ENCODE results near the gene VKORC1. TPM values are rescaled to one million over a fixed set of nuclear protein-coding genes. Genes with fewer than 3 reads are reported as not detected.

The VKORC1 gene
- total RNA-seq, 2 donors from 2014 or later = 30.6 to 31.7 TPM

DNA sequence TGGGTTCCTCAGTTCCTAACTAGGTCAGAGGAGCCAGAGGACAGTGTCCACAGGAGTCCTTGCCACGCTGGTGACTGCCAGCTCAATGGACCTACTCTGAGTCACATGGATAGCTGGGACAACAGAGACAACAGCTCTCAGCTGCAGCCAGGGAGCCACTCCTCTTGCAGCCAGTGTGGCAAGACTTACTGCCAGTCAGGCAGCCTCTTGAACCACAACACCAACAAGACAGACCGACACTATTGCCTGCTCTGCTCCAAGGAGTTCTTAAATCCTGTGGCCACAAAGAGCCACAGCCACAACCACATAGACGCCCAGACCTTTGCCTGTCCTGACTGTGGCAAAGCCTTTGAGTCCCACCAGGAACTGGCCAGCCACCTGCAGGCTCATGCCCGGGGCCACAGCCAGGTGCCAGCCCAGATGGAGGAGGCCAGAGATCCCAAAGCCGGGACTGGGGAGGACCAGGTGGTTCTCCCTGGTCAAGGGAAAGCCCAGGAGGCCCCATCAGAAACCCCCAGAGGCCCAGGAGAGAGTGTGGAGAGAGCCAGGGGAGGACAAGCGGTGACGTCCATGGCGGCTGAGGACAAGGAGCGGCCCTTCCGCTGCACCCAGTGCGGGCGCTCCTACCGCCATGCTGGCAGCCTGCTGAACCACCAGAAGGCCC, 13.7 kb downstream of the VKORC1 start:
- no peaks in the 10 kb centered on the region for H3K27me3 Mint-ChIP-seq
- H3K4me3 Mint-ChIP-seq = no peak overlapping the region
- ATAC-seq = no peak
- H3K36me3 Mint-ChIP-seq (ENCODE audit: low read depth) = no peaks in the 10 kb centered on the region
- no peaks in the 10 kb centered on the region for H3K9me3 ChIP-seq (ENCODE audit: control insufficient read depth, low read length, poor library complexity, severe bottlenecking)
- no peak overlapping the region for H3K27ac Mint-ChIP-seq
- DNase-seq = no peak
- peaks cover 11% of the 10 kb centered on the region for H3K4me1 Mint-ChIP-seq

DNA sequence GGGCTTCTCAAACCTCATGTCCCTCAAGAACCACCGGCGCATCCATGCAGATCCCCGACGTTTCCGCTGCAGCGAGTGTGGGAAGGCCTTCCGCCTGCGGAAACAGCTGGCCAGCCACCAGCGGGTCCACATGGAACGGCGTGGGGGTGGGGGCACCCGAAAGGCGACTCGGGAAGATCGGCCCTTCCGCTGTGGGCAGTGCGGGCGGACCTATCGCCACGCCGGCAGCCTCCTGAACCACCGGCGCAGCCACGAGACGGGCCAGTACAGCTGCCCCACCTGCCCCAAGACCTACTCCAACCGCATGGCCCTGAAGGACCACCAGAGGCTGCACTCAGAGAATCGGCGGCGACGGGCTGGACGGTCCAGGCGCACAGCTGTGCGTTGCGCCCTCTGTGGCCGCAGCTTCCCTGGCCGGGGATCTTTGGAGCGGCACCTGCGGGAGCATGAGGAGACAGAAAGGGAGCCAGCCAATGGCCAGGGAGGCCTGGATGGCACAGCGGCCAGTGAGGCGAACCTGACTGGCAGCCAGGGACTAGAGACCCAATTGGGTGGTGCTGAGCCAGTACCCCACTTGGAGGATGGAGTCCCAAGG, 14.5 kb downstream of the VKORC1 start:
- H3K4me3 Mint-ChIP-seq = no peak overlapping the region
- no peaks in the 10 kb centered on the region for H3K27me3 Mint-ChIP-seq
- ATAC-seq = no peak
- no peak for DNase-seq
- peaks cover 11% of the 10 kb centered on the region for H3K4me1 Mint-ChIP-seq
- H3K9me3 ChIP-seq (ENCODE audit: control insufficient read depth, low read length, poor library complexity, severe bottlenecking) = no peaks in the 10 kb centered on the region
- H3K27ac Mint-ChIP-seq = no peak overlapping the region
- no peaks in the 10 kb centered on the region for H3K36me3 Mint-ChIP-seq (ENCODE audit: low read depth)

DNA sequence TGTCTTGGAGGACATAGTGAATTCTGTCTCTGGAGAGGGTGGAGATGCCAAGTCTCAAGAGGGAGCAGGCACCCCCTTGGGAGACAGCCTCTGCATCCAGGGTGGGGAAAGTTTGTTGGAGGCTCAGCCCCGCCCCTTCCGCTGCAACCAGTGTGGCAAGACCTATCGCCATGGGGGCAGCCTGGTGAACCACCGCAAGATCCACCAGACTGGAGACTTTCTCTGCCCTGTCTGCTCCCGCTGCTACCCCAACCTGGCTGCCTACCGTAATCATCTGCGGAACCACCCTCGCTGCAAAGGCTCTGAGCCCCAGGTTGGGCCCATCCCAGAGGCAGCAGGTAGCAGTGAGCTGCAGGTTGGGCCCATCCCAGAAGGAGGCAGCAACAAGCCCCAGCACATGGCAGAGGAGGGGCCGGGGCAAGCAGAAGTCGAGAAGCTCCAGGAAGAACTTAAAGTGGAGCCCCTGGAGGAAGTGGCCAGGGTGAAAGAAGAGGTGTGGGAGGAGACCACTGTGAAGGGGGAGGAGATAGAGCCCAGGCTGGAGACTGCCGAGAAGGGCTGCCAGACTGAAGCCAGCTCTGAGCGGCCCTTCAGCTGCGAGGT, 15.2 kb downstream of the VKORC1 start:
- ATAC-seq (no peak), DNase-seq (no peak)
- peaks cover 2% of the 10 kb centered on the region for H3K36me3 Mint-ChIP-seq (ENCODE audit: low read depth)
- H3K4me3 Mint-ChIP-seq = peak overlapping the region; percentile 72
- H3K27me3 Mint-ChIP-seq = no peaks in the 10 kb centered on the region
- H3K9me3 ChIP-seq (ENCODE audit: control insufficient read depth, low read length, poor library complexity, severe bottlenecking) = no peaks in the 10 kb centered on the region
- H3K4me1 Mint-ChIP-seq = peaks cover 18% of the 10 kb centered on the region
- no peak overlapping the region for H3K27ac Mint-ChIP-seq

DNA sequence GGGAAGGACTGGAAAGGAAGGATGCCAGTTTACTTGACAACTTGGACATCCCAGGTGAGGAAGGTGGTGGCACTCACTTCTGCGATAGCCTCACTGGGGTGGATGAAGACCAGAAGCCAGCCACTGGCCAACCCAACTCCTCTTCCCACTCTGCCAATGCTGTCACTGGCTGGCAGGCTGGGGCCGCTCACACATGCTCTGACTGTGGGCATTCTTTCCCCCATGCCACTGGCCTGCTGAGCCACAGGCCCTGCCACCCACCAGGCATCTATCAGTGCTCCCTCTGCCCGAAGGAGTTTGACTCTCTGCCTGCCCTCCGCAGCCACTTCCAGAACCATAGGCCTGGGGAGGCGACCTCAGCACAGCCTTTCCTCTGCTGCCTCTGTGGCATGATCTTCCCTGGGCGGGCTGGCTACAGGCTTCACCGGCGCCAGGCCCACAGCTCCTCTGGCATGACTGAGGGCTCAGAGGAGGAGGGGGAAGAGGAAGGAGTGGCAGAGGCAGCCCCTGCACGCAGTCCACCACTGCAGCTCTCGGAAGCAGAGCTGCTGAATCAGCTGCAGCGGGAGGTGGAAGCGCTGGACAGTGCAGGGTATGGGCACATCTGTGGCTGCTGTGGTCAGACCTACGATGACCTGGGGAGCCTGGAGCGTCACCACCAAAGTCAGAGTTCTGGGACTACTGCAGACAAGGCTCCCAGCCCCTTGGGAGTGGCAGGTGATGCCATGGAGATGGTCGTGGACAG, 15.8 kb downstream of the VKORC1 start:
- no peak for ATAC-seq
- no peak overlapping the region for H3K27ac Mint-ChIP-seq
- H3K36me3 Mint-ChIP-seq (ENCODE audit: low read depth) = peaks cover 2% of the 10 kb centered on the region
- H3K27me3 Mint-ChIP-seq = no peaks in the 10 kb centered on the region
- no peaks in the 10 kb centered on the region for H3K9me3 ChIP-seq (ENCODE audit: control insufficient read depth, low read length, poor library complexity, severe bottlenecking)
- H3K4me1 Mint-ChIP-seq = peaks cover 20% of the 10 kb centered on the region
- no peak for DNase-seq
- H3K4me3 Mint-ChIP-seq = no peak overlapping the region

DNA sequence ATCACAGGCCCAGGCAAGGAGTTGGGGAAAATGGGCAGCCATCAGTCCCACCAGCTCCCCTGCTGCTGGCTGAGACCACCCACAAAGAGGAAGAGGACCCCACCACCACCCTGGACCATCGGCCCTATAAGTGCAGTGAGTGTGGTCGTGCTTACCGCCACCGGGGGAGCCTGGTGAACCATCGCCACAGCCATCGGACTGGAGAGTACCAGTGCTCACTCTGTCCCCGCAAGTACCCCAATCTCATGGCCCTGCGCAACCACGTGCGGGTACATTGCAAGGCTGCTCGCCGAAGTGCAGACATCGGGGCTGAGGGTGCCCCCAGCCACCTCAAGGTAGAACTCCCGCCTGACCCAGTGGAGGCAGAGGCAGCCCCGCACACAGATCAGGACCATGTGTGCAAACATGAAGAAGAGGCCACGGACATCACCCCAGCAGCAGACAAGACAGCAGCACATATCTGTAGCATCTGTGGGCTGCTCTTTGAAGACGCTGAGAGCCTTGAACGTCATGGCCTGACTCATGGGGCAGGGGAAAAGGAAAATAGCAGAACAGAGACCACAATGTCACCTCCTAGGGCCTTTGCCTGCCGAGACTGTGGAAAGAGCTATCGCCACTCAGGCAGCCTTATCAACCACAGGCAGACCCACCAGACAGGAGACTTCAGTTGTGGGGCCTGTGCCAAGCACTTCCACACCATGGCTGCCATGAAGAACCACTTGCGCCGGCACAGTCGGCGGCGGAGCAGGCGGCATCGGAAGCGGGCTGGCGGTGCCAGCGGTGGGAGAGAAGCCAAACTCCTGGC, 16.8 kb downstream of the VKORC1 start:
- ATAC-seq = no peak
- no peak for DNase-seq
- Mint-ChIP-seq H3K36me3 (ENCODE audit: low read depth) (peaks cover 4% of the 10 kb centered on the region), H3K27me3 (no peaks in the 10 kb centered on the region), H3K4me1 (peaks cover 20% of the 10 kb centered on the region), H3K27ac (no peak overlapping the region), H3K4me3 (no peak overlapping the region)
- no peaks in the 10 kb centered on the region for H3K9me3 ChIP-seq (ENCODE audit: control insufficient read depth, low read length, poor library complexity, severe bottlenecking)

DNA sequence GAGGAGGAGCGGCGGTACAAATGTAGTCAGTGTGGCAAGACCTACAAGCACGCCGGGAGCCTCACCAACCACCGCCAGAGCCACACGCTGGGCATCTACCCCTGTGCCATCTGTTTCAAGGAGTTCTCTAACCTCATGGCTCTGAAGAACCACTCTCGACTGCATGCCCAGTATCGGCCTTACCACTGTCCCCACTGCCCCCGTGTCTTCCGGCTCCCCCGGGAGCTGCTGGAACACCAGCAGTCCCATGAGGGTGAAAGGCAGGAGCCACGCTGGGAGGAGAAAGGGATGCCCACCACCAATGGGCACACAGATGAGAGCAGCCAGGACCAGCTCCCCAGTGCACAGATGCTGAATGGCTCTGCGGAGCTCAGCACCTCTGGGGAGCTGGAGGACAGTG, 17.6 kb downstream of the VKORC1 start:
- Mint-ChIP-seq H3K27ac (no peak overlapping the region), H3K4me3 (no peak overlapping the region), H3K36me3 (ENCODE audit: low read depth) (peaks cover 4% of the 10 kb centered on the region), H3K27me3 (no peaks in the 10 kb centered on the region), H3K4me1 (peaks cover 22% of the 10 kb centered on the region)
- H3K9me3 ChIP-seq (ENCODE audit: control insufficient read depth, low read length, poor library complexity, severe bottlenecking) = no peaks in the 10 kb centered on the region
- DNase-seq (no peak), ATAC-seq (no peak)

DNA sequence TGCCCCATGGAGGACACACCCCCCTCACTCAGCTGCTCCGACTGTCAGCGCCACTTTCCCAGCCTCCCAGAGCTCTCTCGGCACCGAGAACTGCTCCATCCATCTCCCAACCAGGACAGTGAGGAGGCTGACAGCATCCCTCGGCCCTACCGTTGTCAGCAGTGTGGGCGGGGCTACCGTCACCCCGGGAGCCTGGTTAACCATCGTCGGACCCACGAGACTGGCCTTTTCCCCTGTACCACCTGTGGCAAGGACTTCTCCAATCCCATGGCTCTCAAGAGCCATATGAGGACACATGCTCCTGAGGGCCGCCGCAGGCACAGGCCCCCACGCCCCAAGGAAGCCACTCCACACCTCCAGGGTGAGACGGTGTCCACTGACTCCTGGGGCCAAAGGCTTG, 18.3 kb downstream of the VKORC1 start:
- no peak for DNase-seq
- peaks cover 4% of the 10 kb centered on the region for H3K36me3 Mint-ChIP-seq (ENCODE audit: low read depth)
- no peak overlapping the region for H3K27ac Mint-ChIP-seq
- H3K27me3 Mint-ChIP-seq = no peaks in the 10 kb centered on the region
- no peaks in the 10 kb centered on the region for H3K9me3 ChIP-seq (ENCODE audit: control insufficient read depth, low read length, poor library complexity, severe bottlenecking)
- ATAC-seq = no peak
- H3K4me3 Mint-ChIP-seq = no peak overlapping the region
- peaks cover 26% of the 10 kb centered on the region for H3K4me1 Mint-ChIP-seq

DNA sequence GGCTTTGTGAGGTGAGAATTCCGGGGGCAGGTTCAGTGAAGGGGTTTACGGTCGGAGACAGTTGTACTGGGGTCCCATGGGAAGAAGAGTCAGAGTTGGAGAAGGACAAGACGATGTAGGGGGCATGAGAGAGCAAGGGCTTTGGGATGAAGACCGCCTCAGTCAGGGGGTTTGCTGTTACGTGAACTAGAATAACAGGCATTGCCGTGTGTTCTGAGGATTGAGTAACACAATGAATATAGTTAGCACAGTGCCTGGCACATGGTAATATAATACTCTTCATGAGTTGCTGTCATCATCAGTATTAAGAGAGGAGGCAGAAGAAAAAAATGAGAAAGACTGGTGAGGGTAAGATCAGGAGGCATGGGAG, 19.8 kb downstream of the VKORC1 start:
- Mint-ChIP-seq H3K27me3 (no peaks in the 10 kb centered on the region), H3K4me3 (peak overlapping the region; percentile 99), H3K4me1 (peaks cover 26% of the 10 kb centered on the region), H3K27ac (peak overlapping the region; percentile 100), H3K36me3 (ENCODE audit: low read depth) (peaks cover 4% of the 10 kb centered on the region)
- DNase-seq (no peak), ATAC-seq (no peak)
- no peaks in the 10 kb centered on the region for H3K9me3 ChIP-seq (ENCODE audit: control insufficient read depth, low read length, poor library complexity, severe bottlenecking)

DNA sequence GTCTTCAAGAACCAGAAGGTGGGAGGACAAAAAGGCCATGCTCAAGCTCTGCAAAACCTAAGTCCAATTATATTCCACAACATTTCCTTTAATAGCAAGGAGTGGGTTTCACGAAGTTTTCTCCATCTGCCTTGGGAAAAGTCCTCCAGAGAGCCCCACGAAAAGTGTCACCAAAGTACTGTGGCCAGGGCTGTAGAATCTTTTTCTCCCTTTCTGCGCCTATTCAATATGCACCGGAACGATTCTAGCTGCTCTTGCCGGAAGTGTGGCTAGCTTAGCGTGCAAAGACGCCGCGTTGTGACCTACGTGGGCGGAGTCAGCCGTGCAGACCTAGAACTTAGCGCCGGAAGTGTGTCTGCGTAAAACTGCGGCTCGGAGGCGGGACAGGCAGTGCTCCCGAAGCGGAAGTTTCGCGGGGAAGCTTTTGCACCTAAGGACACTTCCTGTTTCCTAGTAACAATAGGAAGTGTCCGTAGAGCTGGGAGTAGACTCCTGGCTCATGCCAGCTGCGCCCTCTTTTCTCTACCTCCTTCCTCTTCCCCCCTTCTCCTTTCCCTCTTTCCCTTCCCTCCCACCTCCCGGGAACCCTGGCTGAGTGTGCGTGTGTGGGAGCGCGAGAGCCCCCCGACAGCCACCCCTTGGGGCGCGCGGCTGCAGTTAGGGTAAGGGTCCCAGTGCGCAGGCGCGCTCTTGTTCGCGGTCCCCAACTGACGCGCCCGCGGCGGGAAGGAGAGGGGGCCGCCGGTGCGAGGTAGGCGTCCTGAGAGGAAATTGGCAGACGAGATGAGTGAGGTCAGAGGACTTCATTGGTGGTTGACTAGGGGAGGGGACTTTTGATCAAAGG, 20.4 kb downstream of the VKORC1 start, which contains the start of the genes ZNF646 and ZNF668:
ZNF646 (plus strand) TSS at position 453 of the 844 bp plus-strand sequence. CDS start 1,903 bp downstream, outside the sequence.
ZNF668 (minus strand) TSS at position 271 of the 844 bp plus-strand sequence. CDS start 9,781 bp downstream, outside the sequence.
- DNase-seq = peak; percentile 93 to 96 (median 94)
- H3K4me3 Mint-ChIP-seq = peak within 1 kb of the TSS; percentile 99
- peak; percentile 87 for ATAC-seq
- peaks cover 29% of the 10 kb centered on the region for H3K4me1 Mint-ChIP-seq
- H3K27ac Mint-ChIP-seq = peak within 1 kb of the TSS; percentile 100
- peaks cover 4% of the 10 kb centered on the region for H3K36me3 Mint-ChIP-seq (ENCODE audit: low read depth)
- H3K27me3 Mint-ChIP-seq = no peaks in the 10 kb centered on the region
- no peaks in the 10 kb centered on the region for H3K9me3 ChIP-seq (ENCODE audit: control insufficient read depth, low read length, poor library complexity, severe bottlenecking)

DNA sequence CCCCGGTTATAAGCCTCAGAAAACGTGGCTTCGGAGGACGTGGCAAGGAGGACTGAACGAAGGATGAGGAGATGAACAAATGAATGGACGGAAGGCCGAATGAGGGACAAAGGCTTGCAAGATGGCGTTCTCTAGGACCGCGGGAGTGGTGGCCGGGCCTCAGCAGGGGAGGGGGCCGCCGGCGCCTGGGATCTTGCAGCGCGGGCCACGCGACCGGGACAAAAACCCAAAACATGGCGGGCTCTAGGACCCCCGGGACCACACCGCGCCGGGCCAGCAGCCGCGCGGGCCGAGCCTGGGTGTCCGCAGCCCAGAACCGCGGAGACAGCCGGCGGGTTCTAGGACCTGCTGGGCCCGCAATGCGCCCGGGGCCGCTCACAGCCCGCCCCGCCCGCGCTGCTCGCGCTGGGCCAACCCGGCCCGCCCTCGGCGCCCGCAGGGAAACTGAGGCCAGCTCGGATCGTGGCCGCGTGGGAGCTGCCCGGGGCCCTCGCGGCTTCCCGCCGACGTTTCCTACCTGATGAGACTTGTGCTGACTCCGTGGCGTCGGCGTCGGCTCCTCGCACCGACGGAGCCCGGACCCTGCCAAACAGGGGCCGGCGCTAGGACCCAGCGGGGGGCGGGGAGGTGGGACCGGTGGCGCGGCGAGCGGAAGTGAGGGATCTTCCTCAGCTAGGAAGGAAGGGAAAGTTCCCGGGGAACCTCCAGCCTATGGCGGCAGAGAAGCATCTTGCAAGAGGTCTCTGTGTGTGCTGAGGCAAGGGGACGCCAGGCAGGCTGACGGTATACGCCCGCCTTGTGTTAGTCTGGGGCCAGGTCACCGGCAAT, 21.2 kb downstream of the VKORC1 start:
- Mint-ChIP-seq H3K36me3 (ENCODE audit: low read depth) (peaks cover 4% of the 10 kb centered on the region), H3K4me3 (peak overlapping the region; percentile 99), H3K4me1 (peaks cover 32% of the 10 kb centered on the region), H3K27me3 (no peaks in the 10 kb centered on the region), H3K27ac (peak overlapping the region; percentile 100)
- no peaks in the 10 kb centered on the region for H3K9me3 ChIP-seq (ENCODE audit: control insufficient read depth, low read length, poor library complexity, severe bottlenecking)
- peak; percentile 63 for ATAC-seq
- peak; percentile 71 to 84 (median 79) for DNase-seq

DNA sequence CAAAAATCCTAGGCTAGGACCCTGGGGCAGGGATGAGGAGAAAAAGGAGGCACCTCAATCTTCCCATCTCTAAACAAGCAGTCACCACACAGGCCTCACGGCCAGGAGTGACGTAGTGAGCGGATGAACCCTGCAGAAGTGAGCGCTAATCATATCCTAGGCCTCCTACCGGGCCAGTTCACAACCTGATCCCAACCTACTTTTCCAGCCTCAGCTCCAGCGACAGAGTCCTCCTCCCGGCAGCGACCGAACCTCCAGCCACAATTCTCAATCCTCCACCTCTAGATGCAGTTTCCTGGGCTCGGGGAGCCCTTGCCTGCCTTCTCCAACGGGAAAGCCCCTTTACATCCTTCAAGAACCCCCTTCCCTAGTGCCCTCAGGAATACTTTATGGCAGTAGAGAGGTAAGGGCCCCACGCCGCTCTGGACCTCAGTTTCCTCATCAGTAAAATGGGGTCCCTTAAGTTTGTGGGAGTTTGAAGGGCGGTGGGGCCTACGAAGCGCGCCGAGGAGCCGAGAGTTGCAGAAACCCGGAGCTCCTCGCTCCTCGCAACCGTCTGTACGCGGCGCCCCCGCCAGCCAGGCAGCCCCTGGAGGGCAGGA, 22.0 kb downstream of the VKORC1 start:
- peaks cover 4% of the 10 kb centered on the region for H3K36me3 Mint-ChIP-seq (ENCODE audit: low read depth)
- DNase-seq = no peak
- H3K4me3 Mint-ChIP-seq = peak overlapping the region; percentile 99
- peaks cover 31% of the 10 kb centered on the region for H3K4me1 Mint-ChIP-seq
- H3K27me3 Mint-ChIP-seq = no peaks in the 10 kb centered on the region
- H3K9me3 ChIP-seq (ENCODE audit: control insufficient read depth, low read length, poor library complexity, severe bottlenecking) = no peaks in the 10 kb centered on the region
- ATAC-seq = no peak
- H3K27ac Mint-ChIP-seq = peak overlapping the region; percentile 95

Measured in T-helper 17 cell (primary cell).